ELR (cell line): ENCODE data around the gene SPIN2B.
"Not testable (repeated sequence)": the region's sequence is repeated elsewhere in the genome, so short reads cannot be mapped to it uniquely, and the experiment has no call there.

Experiments
- DNase-seq: peaks from one replicate; pipeline ENCODE4 v3.0.0-alpha.2; 2015; ENCODE audit warnings: low read depth

Gene SPIN2B

GRCh38 chrX:57121162-57121755 lies at the start of gene SPIN2B:
Gene SPIN2B (minus strand): TSS chrX:57121548.
- DNase-seq: peak; percentile 85

GRCh38 chrX:57156397-57157049 lies 35.2 kb upstream of the SPIN2B start:
- DNase-seq: peak; percentile 10

- no peak for DNase-seq
These were observed 33.8 kb upstream of the SPIN2B start for GRCh38 chrX:57155171-57155570.

- DNase-seq: not testable (repeated sequence)
These were observed 30.9 kb upstream of the SPIN2B start for GRCh38 chrX:57152222-57152621.

GRCh38 chrX:57138674-57139073 lies 17.3 kb upstream of the SPIN2B start:
- no peak for DNase-seq

GRCh38 chrX:57137501-57137900 lies 16.2 kb upstream of the SPIN2B start:
- peak; percentile 4 for DNase-seq

GRCh38 chrX:57137073-57137472 lies 15.7 kb upstream of the SPIN2B start, which contains the start of gene SPIN2A:
Gene SPIN2A (minus strand): TSS chrX:57137397. CDS start chrX:57136597, 800 bp downstream.
- DNase-seq: not testable (repeated sequence)

GRCh38 chrX:57136589-57136988 lies 15.2 kb upstream of the SPIN2B start:
- not testable (repeated sequence) for DNase-seq

- DNase-seq: no peak
These were observed 13.9 kb upstream of the SPIN2B start for GRCh38 chrX:57135287-57135686.

- DNase-seq: peak; percentile 7
These were observed 13.4 kb upstream of the SPIN2B start for GRCh38 chrX:57134702-57135101.

GRCh38 chrX:57133706-57134105 lies 12.4 kb upstream of the SPIN2B start:
- no peak for DNase-seq

- DNase-seq: not testable (repeated sequence)
These were observed 11.9 kb upstream of the SPIN2B start for GRCh38 chrX:57133284-57133683.

GRCh38 chrX:57132046-57132445 lies 10.7 kb upstream of the SPIN2B start:
- DNase-seq: no peak

- DNase-seq: no peak
These were observed 468 bp upstream of the SPIN2B start for GRCh38 chrX:57121816-57122215.

GRCh38 chrX:57120619-57121161 lies 658 bp downstream of the SPIN2B start:
- DNase-seq: not testable (repeated sequence)

- DNase-seq: no peak
These were observed 1.9 kb downstream of the SPIN2B start for GRCh38 chrX:57119416-57119815.

- not testable (repeated sequence) for DNase-seq
These were observed 3.8 kb downstream of the SPIN2B start for GRCh38 chrX:57117566-57117965.

GRCh38 chrX:57104921-57105398 lies 16.4 kb downstream of the SPIN2B start:
- no peak for DNase-seq

- DNase-seq: no peak
These were observed 16.9 kb downstream of the SPIN2B start for GRCh38 chrX:57104406-57104805.

GRCh38 chrX:57103489-57103888 lies 17.9 kb downstream of the SPIN2B start:
- DNase-seq: no peak

GRCh38 chrX:57102918-57103317 lies 18.4 kb downstream of the SPIN2B start:
- DNase-seq: not testable (repeated sequence)

- no peak for DNase-seq
These were observed 38.2 kb downstream of the SPIN2B start for GRCh38 chrX:57083143-57083542.

- DNase-seq: no peak
These were observed 46.9 kb downstream of the SPIN2B start for GRCh38 chrX:57074458-57074857.
